OCI-LY3 (cell line): ENCODE results near the gene OMA1.

Experiments
- CTCF ChIP-seq: fragments of 200-600, 300-600 bp; sonication (generic); IDR thresholded peaks from 2 replicates; pipeline ENCODE4 v1.5.1; 2014; ENCODE audit warnings: antibody characterized with exemption, low read length, low read depth
- EZH2phosphoT487 ChIP-seq: fragments of 200-600 bp; shearing (Covaris generic); IDR thresholded peaks from 2 replicates; pipeline ENCODE4 v1.6.1; 2018; ENCODE audit warnings: antibody characterized with exemption, mixed run types, low read depth

GRCh38 chr1:58543260-58543659 lies 3.3 kb downstream of the OMA1 start:
- TF ChIP-seq CTCF, result no peak
- TF ChIP-seq EZH2phosphoT487, result no peak
